H9 (cell line): ENCODE measurements around the gene STK11. TPM values are rescaled to one million over a fixed set of nuclear protein-coding genes. Genes with fewer than 3 reads are reported as not detected.

ENCODE experiments used
- DNase-seq: peaks from one replicate; pipeline ENCODE4 v3.0.0-alpha.2; 2017
- H2AFZ ChIP-seq: one replicate; pipeline ENCODE4 v1.6.1; 2013; ENCODE audit warnings: mild to moderate bottlenecking, low read length, control low read depth, moderate library complexity
- H2AK5ac ChIP-seq: 2 replicates; pipeline ENCODE4 v1.6.1; 2013; ENCODE audit warnings: low read length, control low read depth, mixed read lengths; ENCODE audit not compliant: insufficient read length
- H2BK120ac ChIP-seq: one replicate; pipeline ENCODE4 v1.6.1; 2013; ENCODE audit warnings: low read depth, mild to moderate bottlenecking, low read length, control low read depth, inconsistent platforms; ENCODE audit not compliant: poor library complexity, severe bottlenecking
- H2BK12ac ChIP-seq: 2 replicates; pipeline ENCODE4 v1.6.1; 2013; ENCODE audit warnings: low read length, control low read depth, mixed read lengths, low read depth; ENCODE audit not compliant: insufficient read length
- H2BK15ac ChIP-seq: 2 replicates; pipeline ENCODE4 v1.6.1; 2013; ENCODE audit warnings: low read depth, low read length, control low read depth
- H2BK20ac ChIP-seq: one replicate; pipeline ENCODE4 v1.6.1; 2013; ENCODE audit warnings: low read depth, mild to moderate bottlenecking, low read length, control low read depth, inconsistent platforms; ENCODE audit not compliant: poor library complexity, severe bottlenecking
- H2BK5ac ChIP-seq: 2 replicates; pipeline ENCODE4 v1.6.1; 2013; ENCODE audit warnings: low read length, control low read depth, mixed read lengths; ENCODE audit not compliant: insufficient read length
- H3K14ac ChIP-seq: 2 replicates; pipeline ENCODE4 v1.6.1; 2013; ENCODE audit warnings: low read length, control low read depth; ENCODE audit not compliant: insufficient read depth
- H3K18ac ChIP-seq: 2 replicates; pipeline ENCODE4 v1.6.1; 2013; ENCODE audit warnings: low read depth, mild to moderate bottlenecking, mixed read lengths, low read length, control low read depth; ENCODE audit not compliant: insufficient read length
- H3K23ac ChIP-seq: 2 replicates; pipeline ENCODE4 v1.6.1; 2013; ENCODE audit warnings: low read length, control low read depth, mixed read lengths, low read depth; ENCODE audit not compliant: insufficient read length
- H3K23me2 ChIP-seq: 2 replicates; pipeline ENCODE4 v1.6.1; 2013; ENCODE audit warnings: low read depth, mild to moderate bottlenecking, mixed read lengths, low read length, control low read depth; ENCODE audit not compliant: insufficient read length, poor library complexity, severe bottlenecking
- H3K27ac ChIP-seq: 2 replicates; pipeline ENCODE4 v1.5.1; 2013; ENCODE audit warnings: low read length, control low read depth, mixed read lengths, low read depth; ENCODE audit not compliant: insufficient read length
- H3K27me3 ChIP-seq: 2 replicates; pipeline ENCODE4 v1.6.1; 2013; ENCODE audit warnings: low read length, control low read depth, inconsistent platforms; ENCODE audit not compliant: insufficient read depth
- H3K4ac ChIP-seq: 2 replicates; pipeline ENCODE4 v1.6.1; 2013; ENCODE audit warnings: low read depth, mild to moderate bottlenecking, control low read depth, inconsistent platforms, low read length, moderate library complexity
- H3K4me1 ChIP-seq: 2 replicates; pipeline ENCODE4 v1.6.1; 2013; ENCODE audit warnings: low read length, control low read depth, inconsistent platforms; ENCODE audit not compliant: insufficient read depth
- H3K4me2 ChIP-seq: 2 replicates; pipeline ENCODE4 v1.6.1; 2013; ENCODE audit warnings: low read length, control low read depth, mixed read lengths; ENCODE audit not compliant: insufficient read length, insufficient read depth
- H3K56ac ChIP-seq: 2 replicates; pipeline ENCODE4 v1.6.1; 2013; ENCODE audit warnings: low read depth, mild to moderate bottlenecking, mixed read lengths, low read length, control low read depth; ENCODE audit not compliant: insufficient read length
- H3K79me1 ChIP-seq: 2 replicates; pipeline ENCODE4 v1.6.1; 2013; ENCODE audit warnings: low read depth, mild to moderate bottlenecking, moderate library complexity, low read length, control low read depth, inconsistent platforms; ENCODE audit not compliant: insufficient read depth, poor library complexity, severe bottlenecking
- H3K79me2 ChIP-seq: 2 replicates; pipeline ENCODE4 v1.6.1; 2013; ENCODE audit warnings: low read length, control low read depth, inconsistent platforms; ENCODE audit not compliant: insufficient read depth
- H3K9ac ChIP-seq: 2 replicates; pipeline ENCODE4 v1.6.1; 2013; ENCODE audit warnings: low read length, control low read depth, mixed read lengths; ENCODE audit not compliant: insufficient read length; ENCODE audit errors: extremely low read depth
- H3K9me3 ChIP-seq: one replicate; pipeline ENCODE4 v1.6.1; 2013; ENCODE audit warnings: low read depth, low read length, inconsistent platforms; ENCODE audit not compliant: control insufficient read depth
- H3T11ph ChIP-seq: one replicate; pipeline ENCODE4 v1.6.1; 2013; ENCODE audit warnings: mild to moderate bottlenecking, low read length, control low read depth, inconsistent platforms
- H4K20me1 ChIP-seq: one replicate; pipeline ENCODE4 v1.6.1; 2013; ENCODE audit not compliant: control insufficient read depth, insufficient read length, insufficient read depth
- H4K5ac ChIP-seq: 2 replicates; pipeline ENCODE4 v1.6.1; 2013; ENCODE audit warnings: low read depth, mild to moderate bottlenecking, mixed read lengths, low read length, control low read depth; ENCODE audit not compliant: insufficient read length
- H4K8ac ChIP-seq: replicated peaks from 2 replicates; pipeline ENCODE4 v1.6.1; 2013; ENCODE audit warnings: low read length, control low read depth, mixed read lengths, low read depth; ENCODE audit not compliant: insufficient read length
- H4K91ac ChIP-seq: 2 replicates; pipeline ENCODE4 v1.6.1; 2013; ENCODE audit warnings: low read depth, mild to moderate bottlenecking, moderate library complexity, mixed read lengths, low read length, control low read depth; ENCODE audit not compliant: insufficient read length
- H3K27ac Mint-ChIP-seq, 3 experiments: 2 replicates in 2 of 3; 3 replicates in 1 of 3; pipeline ENCODE4 v1.8.0; 2020 to 2021; ENCODE audit warnings: mixed read lengths in 3 of 3, mild to moderate bottlenecking in 1 of 3, moderate library complexity in 1 of 3
- H3K27me3 Mint-ChIP-seq: 2 replicates; pipeline ENCODE4 v1.8.0; 2021; ENCODE audit warnings: low read depth, mild to moderate bottlenecking, moderate library complexity, mixed read lengths
- H3K36me3 Mint-ChIP-seq, 3 experiments: 2 replicates in 2 of 3; 3 replicates in 1 of 3; pipeline ENCODE4 v1.8.0; 2020 to 2021; ENCODE audit warnings: low read depth in 3 of 3, mixed read lengths in 3 of 3; ENCODE audit not compliant: insufficient read depth in 1 of 3
- H3K4me1 Mint-ChIP-seq, 2 experiments: 2 replicates each; pipeline ENCODE4 v1.8.0; 2020; ENCODE audit warnings: mixed read lengths in 2 of 2
- H3K4me3 Mint-ChIP-seq, 2 experiments: 2 replicates in 1 of 2; 3 replicates in 1 of 2; pipeline ENCODE4 v1.8.0; 2020 to 2021; ENCODE audit warnings: mild to moderate bottlenecking in 2 of 2, mixed read lengths in 2 of 2, moderate library complexity in 1 of 2
- H3K9me3 Mint-ChIP-seq, 2 experiments: 2 replicates in 1 of 2; 3 replicates in 1 of 2; pipeline ENCODE4 v1.8.0; 2020; ENCODE audit warnings: mild to moderate bottlenecking in 2 of 2, mixed read lengths in 2 of 2, moderate library complexity in 1 of 2
- CTCF ChIP-seq: fragments of 200-600 bp; sonication (generic); conservative IDR thresholded peaks from 3 replicates; pipeline ENCODE4 v1.8.0; 2021; ENCODE audit warnings: antibody characterized with exemption, mild to moderate bottlenecking
- WGBS: extraction: QIAGEN DNeasy Blood & Tissue Kit; methylation state at CpG from one replicate; pipeline ENCODE4 v1.1.7; 2013; ENCODE audit warnings: missing lambda C conversion rate, low lambda C conversion rate, mixed read lengths; ENCODE audit not compliant: insufficient read length; ENCODE audit errors: extremely low coverage; 5-methylcytosine and 5-hydroxymethylcytosine counted together
- total RNA-seq: library from RNA; stranded (reverse); gene quantifications from 2 replicates; pipeline ENCODE4 v1.2.1, GENCODE V29; 2021

The STK11 gene
- total RNA-seq, 1 experiment from 2014 or later = 74.3 TPM

GRCh38 chr19:1260749-1261537, 55.4 kb downstream of the STK11 start:
- Histone ChIP-seq H3T11ph (no peak overlapping the region), H3K23me2 (peaks cover 20% of the 10 kb centered on the region), H3K4me2 (peak overlapping the region; percentile 84), H3K4me1 (peaks cover 4% of the 10 kb centered on the region; the same call in 1 of the 2 replicates), H2BK15ac (no peak overlapping the region), H4K5ac (no peak overlapping the region), H3K18ac (peak overlapping the region; percentile 74), H4K8ac (no peak overlapping the region), H2BK12ac (no peak overlapping the region), H3K27ac (no peak overlapping the region), H3K23ac (no peak overlapping the region), H2BK5ac (no peak overlapping the region), H3K9me3 (no peaks in the 10 kb centered on the region), H3K79me2 (no peaks in the 10 kb centered on the region), H2BK120ac (no peak overlapping the region), H3K9ac (peak overlapping the region; percentile 31), H3K14ac (peak overlapping the region; percentile 74), H3K4ac (no peak overlapping the region), H4K20me1 (no peaks in the 10 kb centered on the region), H4K91ac (no peak overlapping the region), H3K27me3 (no peaks in the 10 kb centered on the region), H3K79me1 (no peaks in the 10 kb centered on the region), H2AFZ (no peak overlapping the region), H2BK20ac (no peak overlapping the region), H2AK5ac (no peak overlapping the region), H3K56ac (no peak overlapping the region)
- Mint-ChIP-seq H3K27me3 (no peaks in the 10 kb centered on the region; the same call in 1 of the 2 replicates), H3K4me3 (peak overlapping the region; percentile 84 to 93), H3K9me3 (no peaks in the 10 kb centered on the region; a peak in 1 of 5 replicates), H3K4me1 (peaks cover 58 to 62% of the 10 kb centered on the region in 2 experiments), H3K36me3 (peaks cover 9 to 39% (median 23%) of the 10 kb centered on the region in 3 experiments), H3K27ac (peak overlapping the region; percentile 74 to 96 (median 96); a peak in 6 of 7 replicates)
- DNase-seq = peak; percentile 97
- WGBS = no CpG with 5 or more reads among the region's 83 CpGs
- no peak for TF ChIP-seq CTCF
